ENCODE measurements around the gene VEGFC.

Gene VEGFC

DNA sequence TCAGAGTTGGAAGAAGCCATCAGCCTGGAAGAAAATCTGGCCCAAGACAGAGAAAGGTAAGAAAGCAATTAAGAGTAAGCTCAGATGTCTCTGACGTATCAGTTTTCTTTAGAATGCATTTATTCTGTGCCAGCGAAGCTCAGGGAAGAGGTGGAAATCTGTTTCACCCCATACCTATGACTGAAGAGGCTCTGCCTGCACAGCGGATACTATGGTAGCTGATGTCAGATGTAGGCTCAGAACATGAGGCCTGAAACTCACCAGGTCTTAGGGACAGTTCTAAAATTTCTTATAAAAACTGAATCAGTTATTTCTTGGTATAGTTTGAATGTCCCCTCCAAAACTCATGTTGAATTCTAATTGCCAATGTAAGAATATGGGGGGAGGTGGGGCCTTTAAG is 30.9 kb downstream of the VEGFC start:
- no peak for DNase-seq (ENCODE audit: low spot score)

DNA sequence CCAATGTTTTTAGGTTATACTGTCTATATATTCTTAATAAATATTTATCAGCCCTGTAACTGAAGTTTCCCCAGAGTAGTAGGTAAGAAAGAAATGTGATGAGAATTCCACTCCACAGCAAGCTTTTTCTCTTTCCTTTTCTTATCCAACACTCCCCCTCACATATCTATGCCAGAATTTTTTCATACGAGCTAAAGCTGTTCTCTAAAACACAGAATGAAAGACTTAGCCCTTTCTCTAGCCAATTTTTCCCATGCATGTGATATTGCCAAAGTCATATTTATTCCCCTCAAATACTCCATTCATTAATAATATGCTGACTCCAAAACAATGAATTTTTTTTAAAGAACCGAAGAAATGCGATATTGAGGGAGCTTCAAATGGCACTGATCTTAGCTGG is 32.3 kb downstream of the VEGFC start:
- DNase-seq (ENCODE audit: low spot score) = no peak

DNA sequence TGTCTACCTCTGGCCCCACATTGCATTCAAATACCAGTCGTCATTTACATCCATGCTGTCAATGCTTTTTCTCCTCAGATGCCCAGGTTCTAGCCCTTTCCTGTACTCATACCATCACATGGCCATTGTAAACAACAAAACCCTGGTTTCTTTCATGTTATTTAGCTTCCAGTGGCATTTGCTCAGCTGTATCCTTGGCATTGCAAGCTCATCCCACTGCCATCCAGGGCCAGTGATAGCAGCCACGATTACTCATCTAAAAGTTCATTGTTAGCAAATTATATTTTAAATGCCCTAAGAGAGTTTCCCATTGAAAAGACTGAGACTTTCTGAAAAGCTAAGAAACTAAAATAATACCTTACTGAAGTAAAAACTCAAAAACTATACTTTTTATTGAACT is 34.0 kb downstream of the VEGFC start:
- DNase-seq (ENCODE audit: low spot score) = no peak

DNA sequence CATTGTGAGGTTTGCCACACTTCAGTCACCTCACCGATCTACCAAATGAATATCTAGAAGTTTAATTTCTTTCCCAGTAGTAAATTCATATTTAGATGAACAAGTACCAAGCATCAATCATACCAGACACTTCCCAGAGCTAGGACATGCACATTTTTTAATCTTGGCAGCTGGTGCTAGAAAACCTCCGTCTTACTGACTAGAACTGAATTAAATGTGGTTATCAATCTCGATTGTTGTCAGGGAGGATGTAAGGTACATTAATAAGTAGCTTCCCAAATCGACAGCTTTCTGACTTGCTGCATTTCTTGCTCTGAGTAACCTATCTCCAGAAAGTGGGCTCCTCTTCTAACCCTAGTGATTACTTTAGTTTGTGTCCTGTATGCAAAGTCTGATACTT is 34.4 kb downstream of the VEGFC start:
- DNase-seq (ENCODE audit: low spot score) = no peak

DNA sequence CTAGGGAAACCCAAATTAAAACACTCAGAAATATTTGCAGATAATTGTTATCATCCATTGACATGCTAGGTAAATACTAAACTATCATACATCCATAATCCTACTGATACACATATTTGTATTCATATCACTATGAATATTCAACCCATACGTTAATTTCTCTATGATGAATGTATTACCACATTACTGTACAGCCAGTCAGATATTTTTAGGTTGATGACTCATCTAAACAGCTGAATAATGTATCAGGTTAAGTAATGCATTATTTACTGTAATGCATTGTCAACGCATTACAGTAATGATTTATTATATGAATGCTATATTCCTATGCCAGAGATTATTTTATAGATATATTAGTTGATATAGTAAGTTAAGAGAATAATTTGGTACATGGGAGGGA is 37.1 kb downstream of the VEGFC start:
- DNase-seq (ENCODE audit: low spot score) = no peak

DNA sequence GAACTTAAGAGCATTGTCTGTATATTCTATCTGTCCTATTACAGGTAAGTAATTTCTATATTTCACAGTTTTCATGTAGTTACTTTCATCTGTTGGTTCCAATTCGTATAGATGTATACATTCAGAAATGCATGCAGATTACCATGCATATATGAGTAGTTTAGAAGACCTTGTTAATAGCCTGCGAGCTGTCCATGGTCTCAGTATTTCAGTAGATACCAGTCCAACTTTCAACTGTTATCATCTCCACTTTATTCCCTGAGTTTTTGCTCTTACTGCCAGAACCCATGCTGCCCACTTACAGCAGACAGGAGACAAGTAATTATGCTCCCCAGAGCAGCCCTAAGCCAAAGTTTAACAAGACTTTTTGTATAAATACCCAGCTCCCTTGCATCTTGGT is 37.7 kb downstream of the VEGFC start:
- no peak for DNase-seq (ENCODE audit: low spot score)

DNA sequence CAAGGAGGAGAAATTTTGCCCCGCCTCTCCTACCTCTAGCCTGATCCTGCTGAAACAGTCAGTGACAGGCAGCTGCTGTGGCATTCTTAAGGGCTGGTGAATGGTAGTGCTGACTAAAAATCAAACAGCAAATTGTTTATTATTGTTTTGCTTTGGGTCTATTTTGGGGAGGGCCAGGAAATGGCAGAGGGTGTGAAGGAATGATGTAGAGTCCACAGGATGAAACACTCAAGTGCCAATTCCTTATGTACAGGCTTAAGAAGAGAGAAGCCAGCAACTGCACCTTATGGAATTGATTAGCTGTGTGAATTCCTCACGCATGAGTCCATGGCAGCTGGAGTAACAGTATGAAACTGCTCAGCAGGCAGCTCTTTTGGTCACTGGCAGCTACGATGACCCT is 39.7 kb downstream of the VEGFC start:
- no peak for DNase-seq (ENCODE audit: low spot score)

DNA sequence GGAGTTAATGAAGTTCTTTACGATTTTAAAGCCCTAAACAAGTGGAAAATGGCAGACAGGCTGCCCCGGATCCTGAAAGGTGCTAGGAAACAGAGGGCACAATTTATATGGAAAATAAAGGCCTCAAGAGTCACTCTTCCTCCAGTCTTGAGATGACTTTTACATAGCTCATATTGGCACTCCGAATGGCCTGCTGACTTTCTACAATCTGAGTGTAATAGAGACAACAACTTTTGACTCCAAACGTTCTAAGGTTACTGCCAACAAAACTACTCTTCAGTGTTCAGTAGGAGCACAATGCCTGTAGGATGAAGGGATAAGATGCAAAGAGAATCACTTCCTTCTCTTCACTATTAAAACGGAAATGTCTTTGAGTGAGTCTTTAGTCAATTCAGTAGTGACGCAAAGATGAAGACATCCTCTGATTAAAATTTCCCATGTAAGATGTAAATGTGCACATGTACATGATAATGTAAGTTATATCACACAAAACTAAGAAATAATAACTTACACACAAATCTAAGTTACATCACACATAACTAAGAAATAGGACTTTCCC is 40.5 kb downstream of the VEGFC start:
- no peak for DNase-seq (ENCODE audit: low spot score)

DNA sequence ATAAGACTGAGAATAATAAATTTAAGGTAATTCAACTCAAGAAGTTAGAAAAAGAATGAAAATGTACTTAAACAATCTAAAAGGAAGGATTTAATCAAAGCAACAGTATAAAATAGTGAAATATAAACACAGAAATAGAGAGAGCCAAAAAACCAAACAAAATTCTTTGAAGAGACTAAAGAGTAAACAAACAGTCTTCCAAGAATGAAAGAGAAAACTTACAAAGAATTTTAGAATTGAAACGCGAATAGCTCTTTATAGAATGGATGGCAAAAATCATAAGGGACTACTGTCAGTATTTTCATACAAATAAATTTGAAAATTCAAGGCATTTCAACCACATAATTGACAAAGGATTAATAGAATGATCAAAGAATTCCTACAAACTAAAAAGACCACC is 41.7 kb downstream of the VEGFC start:
- DNase-seq (ENCODE audit: low spot score) = no peak

DNA sequence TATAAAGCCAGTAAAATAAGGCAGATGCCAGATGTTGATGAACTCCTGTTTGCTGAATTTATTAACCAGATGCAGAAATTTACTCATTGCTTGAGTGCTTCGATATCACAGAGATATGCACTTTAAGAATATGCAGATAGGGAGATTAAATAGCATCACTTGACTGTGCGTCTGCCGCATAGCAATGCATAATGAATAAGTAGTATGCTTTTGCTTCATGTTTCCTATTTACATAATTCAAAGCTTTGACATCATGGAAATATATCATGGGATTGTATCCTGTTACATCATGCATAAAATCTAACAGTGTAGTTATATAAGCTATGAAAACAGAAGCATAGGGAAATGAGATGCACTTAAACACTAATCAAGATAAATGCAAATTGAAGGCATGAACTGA is 45.9 kb downstream of the VEGFC start:
- no peak for DNase-seq (ENCODE audit: low spot score)

DNA sequence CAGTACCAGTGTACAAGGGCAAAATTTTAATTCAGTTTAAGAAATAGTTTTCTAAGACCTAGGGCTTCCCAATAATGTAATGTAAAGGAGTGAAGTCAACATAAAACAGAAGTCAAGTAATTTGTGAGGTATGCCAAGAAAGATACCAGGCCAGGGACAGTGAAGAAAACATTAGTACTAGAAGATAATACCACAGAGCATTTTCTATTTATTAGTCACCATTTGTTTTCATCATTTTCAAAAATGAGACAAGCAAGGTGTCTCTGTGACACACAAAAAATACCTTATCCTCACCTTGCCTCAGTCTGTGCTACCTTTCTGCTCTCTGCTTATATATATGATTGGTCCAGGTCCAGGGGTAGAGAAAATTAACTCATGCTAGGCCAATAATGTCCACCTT is 46.8 kb downstream of the VEGFC start:
- no peak for DNase-seq (ENCODE audit: low spot score)

DNA sequence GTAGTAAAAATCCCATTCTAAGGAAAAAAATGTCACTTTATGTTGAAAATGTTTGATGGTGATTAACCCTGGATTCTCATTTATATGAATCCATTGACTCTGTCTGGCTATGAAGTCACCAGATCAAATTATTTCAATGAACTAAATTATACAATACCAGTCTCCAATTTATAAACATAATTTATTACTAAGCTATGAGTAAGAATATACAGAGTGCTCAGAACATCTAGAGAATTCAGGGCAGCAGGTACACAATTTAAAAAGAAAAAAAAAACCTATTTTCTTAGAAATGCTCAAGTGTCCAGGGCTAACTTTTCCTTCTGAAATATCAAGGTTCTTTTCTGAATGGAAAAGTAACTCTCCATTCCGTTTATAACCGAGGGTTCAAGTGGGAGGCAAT is 48.6 kb downstream of the VEGFC start:
- no peak for DNase-seq (ENCODE audit: low spot score)

DNA sequence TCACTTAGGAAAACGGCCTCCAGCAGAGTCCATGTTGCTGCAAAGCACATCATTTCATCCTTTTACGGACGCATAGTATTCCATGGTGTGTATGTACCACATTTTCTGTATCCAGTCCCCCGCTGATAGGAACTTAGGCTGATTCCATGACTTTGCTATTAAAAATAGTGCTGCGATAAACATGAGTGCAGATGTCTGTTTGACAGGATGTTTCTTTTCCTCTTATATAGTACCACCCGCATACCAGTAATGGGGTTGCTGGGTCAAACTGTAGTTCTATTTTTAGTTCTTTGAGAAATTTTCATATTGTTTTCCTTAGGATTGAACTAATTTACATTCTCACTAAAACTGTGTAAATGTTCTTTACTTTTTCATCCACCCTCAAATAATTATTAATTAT is 50.5 kb downstream of the VEGFC start:
- no peak for DNase-seq (ENCODE audit: low spot score)

DNA sequence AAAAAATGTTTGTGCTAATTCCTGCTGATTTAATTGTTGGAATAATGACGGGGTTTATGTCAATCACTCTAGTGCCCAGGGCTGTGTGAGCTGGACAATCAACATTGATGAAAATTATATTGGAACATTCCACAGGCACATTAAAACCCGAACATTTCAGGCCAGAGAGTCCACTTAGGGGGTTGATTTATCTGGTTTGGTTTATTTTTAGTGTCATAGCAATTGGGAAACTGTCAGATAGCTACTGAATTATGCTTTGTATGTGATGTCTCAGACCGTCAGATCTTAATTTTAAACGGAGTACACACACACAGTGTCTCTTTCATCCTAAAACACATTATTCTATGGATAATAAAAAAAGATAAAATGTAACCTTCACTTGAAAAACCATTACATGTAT is 51.5 kb downstream of the VEGFC start:
- no peak for DNase-seq (ENCODE audit: low spot score)

DNA sequence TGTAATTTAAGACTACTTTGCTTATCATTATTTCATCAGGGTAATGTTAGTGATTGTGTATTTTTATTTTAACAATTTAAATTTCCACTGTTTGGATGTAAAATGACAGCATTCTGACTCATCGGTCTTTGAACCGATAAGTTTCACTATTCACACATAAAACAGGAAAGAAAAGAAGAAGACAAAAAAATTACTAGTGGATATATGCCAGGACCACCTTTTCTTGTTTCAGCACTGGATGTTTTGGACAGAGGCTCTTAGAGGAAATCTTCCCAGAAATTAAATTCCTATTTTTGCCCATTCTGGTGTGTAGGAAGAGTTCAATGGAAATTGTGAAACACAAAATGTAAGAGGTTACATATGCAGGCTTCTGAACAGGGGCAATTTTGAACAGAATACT is 57.4 kb downstream of the VEGFC start:
- no peak for DNase-seq (ENCODE audit: low spot score)

DNA sequence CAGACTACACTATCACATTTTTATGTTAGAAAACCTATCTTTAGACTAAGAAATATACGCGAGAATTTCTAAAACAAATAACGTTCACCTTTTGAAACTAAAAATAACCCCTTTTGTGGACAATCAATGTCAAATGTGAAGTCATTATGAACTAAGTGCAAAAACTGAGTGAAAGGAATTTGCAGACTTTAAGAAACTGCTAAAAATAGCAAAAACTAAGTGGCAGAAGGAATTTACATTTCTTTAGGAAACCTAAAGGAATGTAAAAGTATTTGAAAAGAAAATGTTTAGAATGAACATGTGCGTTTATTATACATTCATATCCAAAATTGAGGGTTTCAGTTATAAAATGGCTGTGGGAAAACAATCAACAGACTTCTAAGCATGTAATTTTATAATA is 58.3 kb downstream of the VEGFC start:
- DNase-seq (ENCODE audit: low spot score) = no peak

DNA sequence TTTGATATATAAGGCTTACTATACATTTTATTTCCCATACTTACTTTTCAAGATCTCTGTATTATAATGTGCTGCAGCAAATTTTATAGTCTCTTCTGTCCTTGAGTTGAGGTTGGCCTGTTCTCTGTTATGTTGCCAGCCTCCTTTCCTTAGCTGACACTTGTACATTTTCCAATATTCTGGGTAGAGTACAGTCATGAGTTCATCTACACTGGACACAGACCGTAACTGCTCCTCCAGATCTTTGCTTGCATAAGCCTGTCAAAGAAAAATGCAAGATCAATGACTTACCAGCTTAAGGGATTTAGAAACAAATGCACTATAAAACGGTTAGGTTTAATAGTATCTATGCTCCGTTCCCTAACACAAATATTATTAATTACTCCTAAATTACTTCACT is 63.2 kb downstream of the VEGFC start:
- no peak for DNase-seq (ENCODE audit: low spot score)

DNA sequence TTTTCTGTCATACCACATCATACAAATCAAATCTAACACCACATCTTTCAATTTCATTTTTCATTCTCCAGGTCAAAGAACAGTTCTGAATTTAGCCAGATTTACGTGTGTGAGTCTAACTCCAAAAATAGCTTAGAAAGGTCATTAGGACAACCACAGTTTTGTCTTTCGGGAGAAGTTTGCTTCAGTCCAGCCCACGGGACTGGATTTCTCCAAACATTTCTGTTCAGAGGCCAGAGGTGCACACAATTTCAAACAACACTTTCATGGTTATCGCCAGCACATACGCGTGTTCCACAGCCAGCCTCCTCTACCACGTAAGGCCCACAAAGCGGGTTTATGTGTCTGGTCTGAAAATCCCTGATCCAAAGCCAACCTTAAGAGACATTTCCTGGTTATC is 65.9 kb downstream of the VEGFC start:
- DNase-seq (ENCODE audit: low spot score) = no peak

DNA sequence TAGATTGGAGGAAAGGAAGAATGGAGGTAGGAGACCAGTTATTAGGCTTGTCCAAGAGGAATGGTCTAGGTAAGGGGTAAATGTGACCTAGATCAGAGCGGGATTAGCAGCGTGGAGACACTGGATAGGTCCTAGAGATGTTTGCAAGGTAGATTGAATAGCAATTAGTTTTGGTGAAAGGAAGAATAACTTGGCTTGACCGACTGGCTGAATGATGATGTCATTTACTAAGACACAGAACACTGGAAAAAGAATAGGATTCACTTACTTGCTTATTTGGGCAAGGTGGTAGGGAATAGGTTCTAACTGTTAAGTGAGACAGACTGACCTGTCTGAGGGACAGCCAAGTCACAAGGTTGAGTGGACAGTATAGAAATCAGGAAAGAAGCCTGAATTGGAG is 71.3 kb downstream of the VEGFC start:
- DNase-seq (ENCODE audit: low spot score) = no peak

DNA sequence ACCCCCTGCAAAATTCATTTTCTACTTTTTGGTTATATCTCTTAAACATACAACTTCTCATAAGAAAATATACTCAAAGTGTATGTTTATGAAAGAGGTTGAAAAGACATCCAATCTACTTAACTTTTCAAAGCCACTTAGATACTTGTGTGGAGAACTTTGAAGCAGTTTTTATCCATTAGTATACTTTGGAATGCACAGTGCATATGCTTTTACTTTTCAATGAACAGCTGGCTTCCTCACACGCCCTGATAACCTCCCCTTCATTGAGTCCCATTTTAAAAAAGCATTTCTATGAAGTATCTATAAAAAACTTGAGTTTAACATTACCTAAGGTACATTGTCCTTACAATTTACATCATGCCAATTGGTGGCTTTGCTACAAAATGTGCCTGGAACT is 73.8 kb downstream of the VEGFC start:
- DNase-seq (ENCODE audit: low spot score) = no peak

DNA sequence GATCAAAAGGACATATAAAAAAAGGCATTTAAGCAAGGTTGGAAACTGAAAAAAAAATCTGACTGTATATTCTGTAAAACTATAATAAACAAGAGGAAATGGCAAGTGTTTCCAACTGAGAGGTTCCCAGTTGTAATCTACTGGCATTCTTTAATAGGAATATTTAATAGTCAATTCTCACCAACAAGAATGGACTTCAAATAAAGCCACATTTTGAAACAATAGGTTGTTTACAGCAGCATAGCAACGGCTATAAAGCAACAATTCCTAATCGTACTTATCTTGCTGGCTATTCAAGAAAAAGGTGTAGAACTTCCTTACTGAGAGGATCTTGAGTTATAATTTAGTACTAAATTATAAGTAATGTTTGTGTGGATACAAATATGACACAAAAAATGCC is 75.5 kb downstream of the VEGFC start:
- no peak for DNase-seq (ENCODE audit: low spot score)

DNA sequence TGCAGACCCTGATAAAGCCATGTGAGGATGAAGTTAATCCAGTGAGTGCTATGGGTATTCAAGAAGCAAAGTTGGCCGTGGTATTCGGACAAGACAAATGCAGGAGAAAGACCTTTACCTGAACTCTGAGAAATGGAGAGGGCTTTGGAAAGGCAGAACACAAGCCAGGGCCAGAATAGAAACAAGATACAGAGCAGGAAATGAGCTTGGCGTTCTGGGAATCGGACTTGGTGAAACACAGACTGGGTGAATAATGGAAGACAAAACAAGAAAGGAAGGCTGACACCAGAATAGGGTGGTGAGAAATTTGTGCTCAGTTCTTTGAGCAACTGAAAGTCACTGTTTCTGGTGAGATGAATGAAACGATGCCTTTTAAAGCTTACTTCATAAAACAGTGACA is 83.3 kb downstream of the VEGFC start:
- DNase-seq (ENCODE audit: low spot score) = no peak

DNA sequence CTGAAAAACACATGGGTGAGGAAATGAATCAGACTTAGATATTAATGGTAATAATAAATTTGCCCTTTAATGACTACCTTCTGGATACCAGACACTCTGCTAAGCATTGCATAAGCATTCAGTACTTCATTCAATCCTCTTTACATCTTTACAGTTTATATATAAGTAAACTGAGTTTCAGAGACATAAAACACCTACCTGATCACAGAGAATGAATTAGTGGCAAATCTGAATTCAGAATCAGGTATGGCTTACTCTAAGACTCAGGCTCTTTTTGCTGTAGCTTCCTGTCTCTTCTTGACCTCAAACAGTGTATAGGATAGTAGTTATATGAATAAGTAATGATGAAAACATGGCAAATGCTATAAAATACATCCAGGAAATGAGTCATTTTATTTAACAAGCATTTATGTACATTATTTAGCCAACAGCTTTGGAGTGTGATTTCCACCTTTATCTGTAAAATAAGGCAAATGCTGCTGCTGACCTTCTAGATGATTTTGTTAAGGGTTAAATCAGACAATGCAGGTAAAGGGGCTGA is 83.9 kb downstream of the VEGFC start:
- DNase-seq (ENCODE audit: low spot score) = no peak

DNA sequence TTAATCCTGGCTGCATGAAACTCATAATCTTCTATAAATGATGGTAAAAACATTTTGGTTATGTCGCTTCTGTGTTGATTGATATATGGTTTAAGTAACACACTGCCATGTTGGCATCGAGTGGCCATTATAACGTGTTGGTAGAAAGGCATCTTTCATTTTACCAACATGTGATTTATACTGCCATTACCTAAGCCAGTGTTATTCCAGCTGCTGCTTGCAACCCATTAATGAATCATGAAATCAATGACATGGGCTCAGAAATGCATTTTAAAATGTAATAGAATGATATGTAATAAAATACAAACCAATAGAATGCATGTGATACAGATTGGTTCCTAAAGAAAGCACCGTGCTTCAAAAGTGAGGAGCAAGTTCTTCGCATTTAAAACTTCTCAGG is 102.0 kb downstream of the VEGFC start:
- no peak for DNase-seq (ENCODE audit: low spot score)

DNA sequence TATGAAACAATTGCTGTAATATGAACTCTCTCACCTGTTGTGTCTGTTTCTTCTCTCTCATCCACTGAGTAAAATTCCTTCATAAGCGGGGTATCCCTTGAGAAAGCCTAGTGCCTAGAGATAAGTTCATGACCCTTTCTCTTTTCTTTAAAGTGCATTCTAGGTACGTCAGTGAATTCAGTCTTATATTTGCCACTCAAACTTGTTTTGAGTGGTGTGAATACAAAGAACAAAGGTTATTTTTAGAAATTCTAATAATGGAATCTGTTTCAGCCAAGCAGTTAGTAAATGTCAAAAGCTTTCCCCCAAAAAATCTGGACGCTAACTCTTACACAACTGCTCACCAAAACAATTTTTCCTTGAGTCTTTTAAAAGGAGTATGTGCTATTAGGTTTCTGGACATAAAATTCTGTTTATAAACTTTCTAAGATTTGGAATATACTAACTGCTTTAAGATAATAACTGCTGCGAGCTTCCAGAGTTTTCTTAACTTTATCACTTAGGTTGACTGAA is 112.0 kb downstream of the VEGFC start:
- DNase-seq (ENCODE audit: low spot score) = no peak
